HL-60 (cell line): ENCODE results near the gene RPS6KL1.

Experiments used
- CTCF ChIP-seq: IDR thresholded peaks from one replicate; pipeline ENCODE4 v1.5.1; 2011; ENCODE audit warnings: low read length, control low read depth, inconsistent platforms; ENCODE audit not compliant: insufficient read depth
- POLR2AphosphoS5 ChIP-seq: IDR thresholded peaks from 2 replicates; pipeline ENCODE4 v1.6.1; 2012; ENCODE audit warnings: low read depth
- REST ChIP-seq: IDR thresholded peaks from 2 replicates; pipeline ENCODE4 v1.6.1; 2012; ENCODE audit warnings: low read depth; ENCODE audit not compliant: insufficient replicate concordance

GRCh38 chr14:74934476-74935359 lies 11.7 kb upstream of the RPS6KL1 start:
- TF ChIP-seq CTCF, result no peak
- no peak for TF ChIP-seq REST
- TF ChIP-seq POLR2AphosphoS5, result no peak
